Measurements from ENCODE around the gene RPTOR.

DNA sequence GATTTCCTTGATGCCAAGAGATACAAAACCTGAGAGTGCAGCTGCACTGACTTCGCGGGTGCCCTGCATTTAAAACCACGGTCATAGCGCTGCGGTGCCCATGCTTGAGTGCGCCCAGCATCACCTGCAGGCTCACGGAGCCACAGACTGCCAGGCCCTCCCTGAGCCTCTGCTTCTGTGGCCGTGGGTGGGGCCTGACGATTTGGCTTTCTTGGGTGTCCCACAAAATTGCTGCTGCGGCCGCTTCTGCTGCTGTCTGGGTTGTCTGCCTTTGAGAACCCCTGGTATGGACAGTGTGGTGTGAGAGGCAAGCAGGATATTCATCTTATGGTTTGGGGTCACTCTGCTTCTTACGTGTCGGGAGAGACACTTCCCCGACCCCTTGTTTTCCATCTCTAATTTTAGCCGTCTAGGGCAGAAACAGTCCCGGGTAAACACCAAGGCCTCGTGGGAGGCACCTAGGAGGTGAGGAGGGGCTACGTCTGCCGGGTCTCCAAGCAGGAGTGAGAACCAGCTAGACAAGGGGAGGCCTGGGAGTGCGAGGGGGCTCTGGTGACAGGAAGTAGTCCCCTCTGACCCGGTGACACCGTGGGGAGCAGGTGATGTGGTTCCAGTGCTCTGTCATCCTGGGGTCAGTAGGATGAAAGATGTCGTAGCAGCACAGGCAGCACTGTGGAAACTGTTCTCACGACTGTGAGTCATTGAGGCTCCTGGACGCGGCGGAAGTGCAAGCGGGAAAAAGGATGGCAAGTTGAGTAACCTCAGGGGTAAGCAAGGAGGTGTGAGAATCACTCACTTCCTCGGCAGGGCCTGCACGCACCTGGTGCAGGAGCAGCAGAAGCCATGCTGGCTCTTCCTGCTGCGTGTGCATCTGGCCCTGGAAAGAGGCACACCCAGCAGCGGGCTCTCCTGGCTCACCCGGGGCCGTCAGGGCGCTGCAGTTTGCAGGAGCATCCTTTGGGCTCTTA, 176.3 kb downstream of the RPTOR start:
- TF ChIP-seq POLR2A (IDR thresholded peaks at IDR 0.05; ENCODE audit: low read length) (no peak), GATA1 (IDR thresholded peaks at IDR 0.05; ENCODE audit: low read depth, low read length) (no peak)

All from erythroblast (primary cell).